ENCODE measurements around the gene MRPL21. TPM values are rescaled to one million over a fixed set of nuclear protein-coding genes. Genes with fewer than 3 reads are reported as not detected.

The MRPL21 gene
- total and polyA plus RNA-seq, 2 of the 13 experiments (the other 11 are each of a cell fraction or from before 2014, with no cell fraction given) = 61.5 to 100 TPM

DNA sequence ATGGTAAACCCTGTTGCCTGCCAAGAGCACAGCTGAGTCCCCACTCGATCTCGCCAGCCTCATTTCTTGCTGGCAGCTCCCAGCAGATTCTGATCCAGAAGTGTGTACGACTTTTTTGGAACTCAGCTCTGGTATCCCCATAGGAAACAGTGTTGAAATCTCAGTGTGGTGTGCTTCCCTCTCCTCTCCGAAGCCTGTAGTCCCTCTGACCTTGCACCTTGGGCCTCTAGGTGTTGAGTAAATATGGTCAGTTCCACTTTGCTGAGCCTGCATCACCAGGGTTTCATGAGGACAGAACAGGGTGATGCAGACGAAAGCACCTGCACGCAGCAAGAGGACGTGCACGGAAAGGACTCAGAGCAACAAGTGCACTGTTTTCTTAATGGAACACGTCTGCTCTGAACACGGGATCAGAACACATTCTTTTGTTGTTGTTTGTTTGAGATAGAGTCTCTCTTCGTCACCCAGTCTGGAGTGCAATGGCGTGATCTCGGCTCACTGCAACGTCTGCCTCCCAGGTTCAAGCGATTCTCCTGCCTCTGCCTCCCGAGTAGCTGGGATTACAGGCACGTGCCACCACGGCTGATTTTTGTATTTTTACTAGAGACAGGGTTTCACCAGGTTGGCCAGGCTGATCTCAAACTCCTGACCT, 58.2 kb downstream of the MRPL21 start (continued):
- peak; percentile 91 for TF ChIP-seq ZNF503 (CRISPR knock-in tag; IDR thresholded peaks at IDR 0.05)
- TF ChIP-seq ZNF556 (CRISPR knock-in tag; IDR thresholded peaks at IDR 0.05; ENCODE audit: borderline replicate concordance) = peak; percentile 87
- TF ChIP-seq ZFYVE20 (CRISPR knock-in tag; IDR thresholded peaks at IDR 0.05; ENCODE audit: borderline replicate concordance, low read depth) = no peak
- no peak for TF ChIP-seq RBM39 (IDR thresholded peaks at IDR 0.05; ENCODE audit: low read depth, low read length, poor library complexity, severe bottlenecking)
- peak; percentile 73; the same call in 1 of the 2 replicates for TF ChIP-seq ZNF615 (CRISPR knock-in tag; IDR thresholded peaks at IDR 0.05; ENCODE audit: borderline replicate concordance)
- TF ChIP-seq TSC22D2 (CRISPR knock-in tag; IDR thresholded peaks at IDR 0.05; ENCODE audit: borderline replicate concordance) = no peak
- peak; percentile 98 for TF ChIP-seq ESRRA (CRISPR knock-in tag; IDR thresholded peaks at IDR 0.05; ENCODE audit: low read depth)
- 0 out of 2 replicates have a peak, but pooled peaks have one; percentile 37 for TF ChIP-seq SP2 (CRISPR knock-in tag; IDR thresholded peaks at IDR 0.05)
- TF ChIP-seq NPAS2 (CRISPR knock-in tag; IDR thresholded peaks at IDR 0.05; ENCODE audit: borderline replicate concordance) = no peak
- 0 out of 2 replicates have a peak, but pooled peaks have one; percentile 27 for TF ChIP-seq ZNF572 (CRISPR knock-in tag; IDR thresholded peaks at IDR 0.05)
- TF ChIP-seq, protein P1, sequence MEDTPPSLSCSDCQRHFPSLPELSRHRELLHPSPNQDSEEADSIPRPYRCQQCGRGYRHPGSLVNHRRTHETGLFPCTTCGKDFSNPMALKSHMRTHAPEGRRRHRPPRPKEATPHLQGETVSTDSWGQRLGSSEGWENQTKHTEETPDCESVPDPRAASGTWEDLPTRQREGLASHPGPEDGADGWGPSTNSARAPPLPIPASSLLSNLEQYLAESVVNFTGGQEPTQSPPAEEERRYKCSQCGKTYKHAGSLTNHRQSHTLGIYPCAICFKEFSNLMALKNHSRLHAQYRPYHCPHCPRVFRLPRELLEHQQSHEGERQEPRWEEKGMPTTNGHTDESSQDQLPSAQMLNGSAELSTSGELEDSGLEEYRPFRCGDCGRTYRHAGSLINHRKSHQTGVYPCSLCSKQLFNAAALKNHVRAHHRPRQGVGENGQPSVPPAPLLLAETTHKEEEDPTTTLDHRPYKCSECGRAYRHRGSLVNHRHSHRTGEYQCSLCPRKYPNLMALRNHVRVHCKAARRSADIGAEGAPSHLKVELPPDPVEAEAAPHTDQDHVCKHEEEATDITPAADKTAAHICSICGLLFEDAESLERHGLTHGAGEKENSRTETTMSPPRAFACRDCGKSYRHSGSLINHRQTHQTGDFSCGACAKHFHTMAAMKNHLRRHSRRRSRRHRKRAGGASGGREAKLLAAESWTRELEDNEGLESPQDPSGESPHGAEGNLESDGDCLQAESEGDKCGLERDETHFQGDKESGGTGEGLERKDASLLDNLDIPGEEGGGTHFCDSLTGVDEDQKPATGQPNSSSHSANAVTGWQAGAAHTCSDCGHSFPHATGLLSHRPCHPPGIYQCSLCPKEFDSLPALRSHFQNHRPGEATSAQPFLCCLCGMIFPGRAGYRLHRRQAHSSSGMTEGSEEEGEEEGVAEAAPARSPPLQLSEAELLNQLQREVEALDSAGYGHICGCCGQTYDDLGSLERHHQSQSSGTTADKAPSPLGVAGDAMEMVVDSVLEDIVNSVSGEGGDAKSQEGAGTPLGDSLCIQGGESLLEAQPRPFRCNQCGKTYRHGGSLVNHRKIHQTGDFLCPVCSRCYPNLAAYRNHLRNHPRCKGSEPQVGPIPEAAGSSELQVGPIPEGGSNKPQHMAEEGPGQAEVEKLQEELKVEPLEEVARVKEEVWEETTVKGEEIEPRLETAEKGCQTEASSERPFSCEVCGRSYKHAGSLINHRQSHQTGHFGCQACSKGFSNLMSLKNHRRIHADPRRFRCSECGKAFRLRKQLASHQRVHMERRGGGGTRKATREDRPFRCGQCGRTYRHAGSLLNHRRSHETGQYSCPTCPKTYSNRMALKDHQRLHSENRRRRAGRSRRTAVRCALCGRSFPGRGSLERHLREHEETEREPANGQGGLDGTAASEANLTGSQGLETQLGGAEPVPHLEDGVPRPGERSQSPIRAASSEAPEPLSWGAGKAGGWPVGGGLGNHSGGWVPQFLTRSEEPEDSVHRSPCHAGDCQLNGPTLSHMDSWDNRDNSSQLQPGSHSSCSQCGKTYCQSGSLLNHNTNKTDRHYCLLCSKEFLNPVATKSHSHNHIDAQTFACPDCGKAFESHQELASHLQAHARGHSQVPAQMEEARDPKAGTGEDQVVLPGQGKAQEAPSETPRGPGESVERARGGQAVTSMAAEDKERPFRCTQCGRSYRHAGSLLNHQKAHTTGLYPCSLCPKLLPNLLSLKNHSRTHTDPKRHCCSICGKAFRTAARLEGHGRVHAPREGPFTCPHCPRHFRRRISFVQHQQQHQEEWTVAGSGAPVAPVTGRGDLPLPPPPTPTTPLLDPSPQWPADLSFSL (CRISPR knock-in tag; IDR thresholded peaks at IDR 0.05) = peak; percentile 33; the same call in 1 of the 2 replicates
- no peak for TF ChIP-seq ZNF674 (CRISPR knock-in tag; IDR thresholded peaks at IDR 0.05; ENCODE audit: low read depth)
- TF ChIP-seq, protein P2, sequence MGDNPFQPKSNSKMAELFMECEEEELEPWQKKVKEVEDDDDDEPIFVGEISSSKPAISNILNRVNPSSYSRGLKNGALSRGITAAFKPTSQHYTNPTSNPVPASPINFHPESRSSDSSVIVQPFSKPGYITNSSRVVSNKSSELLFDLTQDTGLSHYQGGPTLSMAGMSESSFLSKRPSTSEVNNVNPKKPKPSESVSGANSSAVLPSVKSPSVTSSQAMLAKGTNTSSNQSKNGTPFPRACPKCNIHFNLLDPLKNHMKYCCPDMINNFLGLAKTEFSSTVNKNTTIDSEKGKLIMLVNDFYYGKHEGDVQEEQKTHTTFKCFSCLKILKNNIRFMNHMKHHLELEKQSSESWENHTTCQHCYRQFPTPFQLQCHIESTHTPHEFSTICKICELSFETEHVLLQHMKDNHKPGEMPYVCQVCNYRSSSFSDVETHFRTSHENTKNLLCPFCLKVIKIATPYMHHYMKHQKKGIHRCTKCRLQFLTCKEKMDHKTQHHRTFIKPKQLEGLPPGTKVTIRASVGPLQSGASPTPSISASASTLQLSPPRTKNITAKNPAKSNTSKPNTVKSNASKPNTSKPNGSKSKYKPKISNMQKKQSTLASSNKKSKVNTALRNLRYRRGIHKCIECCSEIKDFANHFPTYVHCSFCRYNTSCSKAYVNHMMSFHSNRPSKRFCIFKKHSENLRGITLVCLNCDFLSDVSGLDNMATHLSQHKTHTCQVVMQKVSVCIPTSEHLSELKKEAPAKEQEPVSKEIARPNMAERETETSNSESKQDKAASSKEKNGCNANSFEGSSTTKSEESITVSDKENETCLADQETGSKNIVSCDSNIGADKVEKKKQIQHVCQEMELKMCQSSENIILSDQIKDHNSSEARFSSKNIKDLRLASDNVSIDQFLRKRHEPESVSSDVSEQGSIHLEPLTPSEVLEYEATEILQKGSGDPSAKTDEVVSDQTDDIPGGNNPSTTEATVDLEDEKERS (CRISPR knock-in tag; IDR thresholded peaks at IDR 0.05) = peak; percentile 94
- peak; percentile 20; the same call in 1 of the 2 replicates for TF ChIP-seq SALL2 (CRISPR knock-in tag; IDR thresholded peaks at IDR 0.05)
- peak; percentile 49; the same call in 1 of the 2 replicates for TF ChIP-seq ADNP (CRISPR knock-in tag; IDR thresholded peaks at IDR 0.05)
- no peak for TF ChIP-seq MBNL3 (CRISPR knock-in tag; conservative IDR thresholded peaks at IDR 0.05)
- no peak for TF ChIP-seq U2AF1 (optimal IDR thresholded peaks at IDR 0.05; ENCODE audit: low read depth, low read length)
- peak; percentile 99 for TF ChIP-seq MED1 (CRISPR knock-in tag; IDR thresholded peaks at IDR 0.05)

Data from HepG2 (cell line).